RWPE1 (cell line): Measurements from ENCODE around the gene DBF4B.

Experiments used
- CTCF ChIA-PET: fragments of 350-600 bp; sonication (Branson Sonifier 250); formaldehyde crosslinking; extraction: SDS; loops from one replicate; lab custom pipeline; 2021; lab: Yijun Ruan, JAX
- POLR2A ChIA-PET: fragments of 400-600 bp; formaldehyde crosslinking; extraction: SDS; loops from one replicate; lab custom pipeline; 2020; ENCODE audit warnings: antibody characterized with exemption; ENCODE audit not compliant: low non-redundant PET; lab: Yijun Ruan, JAX
- DNase-seq: peaks from one replicate; pipeline ENCODE4 v3.0.0; 2012; ENCODE audit warnings: low spot score
- H3K27ac ChIP-seq: fragments of 450-650 bp; 2 replicates; pipeline ENCODE4 v1.5.1; 2017
- CTCF ChIP-seq: fragments of 450-650 bp; conservative IDR thresholded peaks from 2 replicates; pipeline ENCODE4 v1.5.1; 2017; ENCODE audit warnings: low read depth, mild to moderate bottlenecking

Gene DBF4B

GRCh38 chr17:44763170-44763569 is 54.7 kb downstream of the DBF4B start:
- POLR2A ChIA-PET = no interaction called here
- CTCF ChIA-PET = interaction anchor here (0.6 to 1.2 kb wide), 4 partner anchors 10 to 278 kb away, joined by 3 to 4 read pairs (median 4); no protein-coding TSS in a partner anchor
- no peak for DNase-seq
- TF ChIP-seq CTCF = no peak
- no peak overlapping the region for H3K27ac ChIP-seq

- DNase-seq = no peak
- H3K27ac ChIP-seq = no peak overlapping the region
- POLR2A ChIA-PET = no interaction called here
- no peak for TF ChIP-seq CTCF
- CTCF ChIA-PET = no interaction called here
Measured at GRCh38 chr17:44765965-44766364, 57.5 kb downstream of the DBF4B start.

GRCh38 chr17:44766409-44767038 is 58.1 kb downstream of the DBF4B start:
- no peak for DNase-seq
- POLR2A ChIA-PET = no interaction called here
- CTCF ChIA-PET = no interaction called here
- TF ChIP-seq CTCF = no peak
- H3K27ac ChIP-seq = no peak overlapping the region

GRCh38 chr17:44767493-44767892 is 59.0 kb downstream of the DBF4B start:
- POLR2A ChIA-PET = no interaction called here
- TF ChIP-seq CTCF = no peak

GRCh38 chr17:44768505-44769142 is 60.2 kb downstream of the DBF4B start:
- no peak for DNase-seq
- H3K27ac ChIP-seq = no peak overlapping the region
- ChIA-PET CTCF (interaction anchor here (0.6 kb wide), 1 partner anchor 45 kb away, joined by 3 read pairs; no protein-coding TSS in a partner anchor), POLR2A (interaction anchor here (0.5 kb wide), 1 partner anchor 12 kb away, joined by 9 read pairs; no protein-coding TSS in a partner anchor)
- no peak for TF ChIP-seq CTCF

More at GRCh38 chr17:44767493-44767892, 59.0 kb downstream of the DBF4B start:
- CTCF ChIA-PET = interaction anchor here (0.6 kb wide), 1 partner anchor 367 kb away, joined by 5 read pairs; no protein-coding TSS in a partner anchor
- no peak overlapping the region for H3K27ac ChIP-seq
- DNase-seq = no peak

- TF ChIP-seq CTCF = no peak
- ChIA-PET POLR2A (no interaction called here), CTCF (interaction anchor here (0.6 kb wide), 2 partner anchors 44 to 72 kb away, joined by 3 to 4 read pairs; no protein-coding TSS in a partner anchor)
- no peak for DNase-seq
- H3K27ac ChIP-seq = no peak overlapping the region
Measured at GRCh38 chr17:44769230-44769629, 60.8 kb downstream of the DBF4B start.
